K562 (cell line): ENCODE data around the gene CHMP2A. TPM values are rescaled to one million over a fixed set of nuclear protein-coding genes. Genes with fewer than 3 reads are reported as not detected.

ENCODE experiments used
- CHD2 ChIP-seq: IDR thresholded peaks from 2 replicates; pipeline ENCODE4 v1.6.1; 2011; ENCODE audit warnings: low read depth, low read length
- DDX20 ChIP-seq: fragments of 450-650 bp; IDR thresholded peaks from 2 replicates; pipeline ENCODE4 v1.6.1; 2016; ENCODE audit warnings: missing genetic modification characterization, low read depth, mild to moderate bottlenecking, missing compliant biosample characterization, moderate library complexity
- GTF3C2 ChIP-seq: IDR thresholded peaks from 3 replicates; pipeline ENCODE4 v1.6.1; 2011; ENCODE audit warnings: borderline replicate concordance, mild to moderate bottlenecking, moderate library complexity; ENCODE audit not compliant: insufficient read length; ENCODE audit errors: extremely low read depth
- HNRNPLL ChIP-seq: fragments of 200-400 bp; formaldehyde crosslinking; IDR thresholded peaks from 2 replicates; pipeline ENCODE4 v1.6.1; 2017; ENCODE audit warnings: low read length, low read depth, mild to moderate bottlenecking; ENCODE audit not compliant: poor library complexity, severe bottlenecking
- KLF1 ChIP-seq: fragments of 450-650 bp; IDR thresholded peaks from 2 replicates; pipeline ENCODE4 v1.6.1; 2016; ENCODE audit warnings: missing genetic modification characterization, missing compliant biosample characterization
- NR0B1 ChIP-seq: fragments of 450-650 bp; IDR thresholded peaks from one replicate; pipeline ENCODE4 v1.6.1; 2018; ENCODE audit warnings: mild to moderate bottlenecking, moderate library complexity; ENCODE audit not compliant: partially characterized antibody
- OTX1 ChIP-seq: fragments of 450-650 bp; formaldehyde crosslinking; IDR thresholded peaks from 2 replicates; pipeline ENCODE4 v1.4.0; 2022; ENCODE audit warnings: mild to moderate bottlenecking
- RERE ChIP-seq: sonication (generic); formaldehyde crosslinking; IDR thresholded peaks from 2 replicates; pipeline ENCODE4 v1.8.0; 2023; ENCODE audit warnings: missing genetic modification reagents, mild to moderate bottlenecking, borderline replicate concordance
- SRSF7 ChIP-seq: fragments of 200-400 bp; formaldehyde crosslinking; optimal IDR thresholded peaks from 2 replicates; pipeline ENCODE3; 2017; ENCODE audit warnings: mild to moderate bottlenecking, low read depth, low read length
- ZNF197 ChIP-seq: fragments of 200-800 bp; sonication (Bioruptor generic); IDR thresholded peaks from 2 replicates; pipeline ENCODE4 v1.6.1; 2016; ENCODE audit warnings: low read depth, missing genetic modification characterization, missing compliant biosample characterization
- polyA plus RNA-seq, 8 experiments: library from polyadenylated mRNA; depleted of rRNA in 4 of 8; stranded (reverse) in 5 of 8; unstranded in 3 of 8; fragments of >200 nt; fragmentation: Nextera tagmentation in 2 of 8; fragmentation: Illumina TruSeq in 1 of 8; extraction: Ambion mirVana in 2 of 8; extraction: Trizol in 1 of 8; gene quantifications; 2 replicates each; pipeline versions ENCODE4 v1.2.1 to v1.2.3, GENCODE V29; 2011 to 2014; ENCODE audit warnings: inconsistent platforms in 1 of 8, missing spikeins in 1 of 8
- total RNA-seq, 7 experiments: library from RNA; depleted of rRNA in 6 of 7; stranded (reverse); fragments of >200 nt in 6 of 7; fragmentation: Illumina TruSeq in 2 of 7; extraction: Trizol in 2 of 7; gene quantifications; 2 replicates each; pipeline versions ENCODE4 v1.2.1 to v1.2.3, GENCODE V29; 2011 to 2021; ENCODE audit warnings: low replicate concordance in 1 of 7
- TF ChIP-seq, protein P1 (sequence below): fragments of 250-450 bp; sonication (Bioruptor Pico); IDR thresholded peaks from 2 replicates; pipeline ENCODE4 v1.8.0; 2021; ENCODE audit warnings: borderline replicate concordance, mild to moderate bottlenecking, moderate library complexity; ENCODE audit not compliant: poor library complexity, severe bottlenecking

The CHMP2A gene
- total and polyA plus RNA-seq, 9 of the 15 experiments (the other 6 are each of a cell fraction or from before 2014, with no cell fraction given): 57.6 to 159 (median 87.2) TPM

DNA sequence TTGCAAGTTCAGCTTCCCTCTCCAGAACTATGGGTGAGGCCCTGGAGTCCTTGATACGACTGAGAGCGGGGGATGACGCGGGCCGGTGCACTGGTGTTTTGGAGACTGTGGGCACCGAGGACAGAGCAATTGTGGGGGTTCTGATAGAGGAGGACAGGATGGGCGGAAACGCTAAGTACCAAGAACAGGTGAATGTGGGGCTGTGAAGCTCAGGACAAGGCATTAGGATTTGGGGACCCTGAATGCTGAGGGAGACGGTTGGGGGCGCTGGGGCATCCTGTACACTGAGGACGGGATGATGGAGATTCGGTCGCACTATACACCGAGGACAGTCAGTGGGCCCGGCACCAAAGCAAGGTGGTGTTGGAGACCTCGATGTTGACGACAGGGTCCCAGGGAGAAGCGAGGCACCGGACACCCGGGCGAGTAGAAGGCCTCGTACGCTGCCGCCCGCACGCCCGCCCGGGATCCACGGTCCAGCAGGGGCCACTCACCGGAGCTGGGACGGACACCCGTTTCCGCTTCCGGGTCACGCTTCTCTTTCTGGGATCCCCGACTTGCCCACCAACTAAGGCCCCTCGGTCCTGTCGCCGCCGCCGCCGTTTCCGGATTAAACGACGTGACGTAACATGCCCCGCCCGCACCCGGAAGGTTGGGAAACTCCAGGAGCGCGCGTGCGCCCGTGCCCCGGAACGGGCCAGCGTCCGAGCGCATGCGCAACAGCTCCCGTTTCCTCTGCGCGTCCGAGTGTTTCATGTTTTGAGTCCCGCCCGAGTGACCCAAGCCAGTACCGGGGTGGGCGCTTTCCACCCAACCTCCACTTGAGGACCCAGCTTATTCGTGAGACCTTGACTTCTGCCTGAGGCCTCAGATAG lies at the start of gene CHMP2A (continued):
- TF ChIP-seq RERE (CRISPR knock-in tag) (no peak), DDX20 (tag) (no peak), ZNF197 (no peak), KLF1 (peak; percentile 60), GTF3C2 (no peak), OTX1 (CRISPR knock-in tag) (peak; percentile 27), CHD2 (no peak; the same call in 1 of the 2 replicates), NR0B1 (no peak), HNRNPLL (peak; percentile 76), SRSF7 (no peak)
- TF ChIP-seq, protein P1, sequence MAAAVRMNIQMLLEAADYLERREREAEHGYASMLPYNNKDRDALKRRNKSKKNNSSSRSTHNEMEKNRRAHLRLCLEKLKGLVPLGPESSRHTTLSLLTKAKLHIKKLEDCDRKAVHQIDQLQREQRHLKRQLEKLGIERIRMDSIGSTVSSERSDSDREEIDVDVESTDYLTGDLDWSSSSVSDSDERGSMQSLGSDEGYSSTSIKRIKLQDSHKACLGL (CRISPR knock-in tag): no peak
